CD4-positive, alpha-beta memory T cell (primary cell): ENCODE results near the gene AGO1. TPM values are rescaled to one million over a fixed set of nuclear protein-coding genes. Genes with fewer than 3 reads are reported as not detected.

Experiments used
- CTCF ChIA-PET: fragments of 350-600 bp; sonication (Branson Sonifier 250); formaldehyde crosslinking; loops from one replicate; lab custom pipeline; 2021; ENCODE audit warnings: inconsistent platforms; ENCODE audit not compliant: partially characterized antibody; lab: Charles Lee
- POLR2A ChIA-PET: fragments of 350-600 bp; sonication (Branson Sonifier 250); formaldehyde crosslinking; loops from one replicate; lab custom pipeline; 2021; ENCODE audit not compliant: partially characterized antibody; lab: Charles Lee
- DNase-seq, 5 donors: peaks; one replicate each; pipeline versions ENCODE4 v3.0.0 to v3.0.0-alpha.2; 2020 to 2022; ENCODE audit warnings: mixed read lengths in 1 of 5
- H3K27ac ChIP-seq: one replicate; pipeline ENCODE4 v1.7.0; 2013; ENCODE audit warnings: low read depth, low read length
- H3K27me3 ChIP-seq: 2 replicates; pipeline ENCODE4 v1.7.0; 2013; ENCODE audit warnings: mild to moderate bottlenecking, low read length, moderate library complexity; ENCODE audit not compliant: insufficient read depth
- H3K36me3 ChIP-seq: 2 replicates; pipeline ENCODE4 v1.7.0; 2013; ENCODE audit warnings: mild to moderate bottlenecking, low read length, moderate library complexity; ENCODE audit not compliant: insufficient read depth
- H3K4me1 ChIP-seq: 2 replicates; pipeline ENCODE4 v1.7.0; 2013; ENCODE audit warnings: mild to moderate bottlenecking, low read length, moderate library complexity; ENCODE audit not compliant: insufficient read depth
- H3K4me3 ChIP-seq, 2 donors: one replicate each; pipeline ENCODE4 v1.7.0; 2013; ENCODE audit warnings: low read length in 2 of 2, mild to moderate bottlenecking in 1 of 2
- H3K9me3 ChIP-seq, 2 donors: one replicate each; pipeline ENCODE4 v1.7.0; 2013; ENCODE audit warnings: low read length in 2 of 2, control low read depth in 1 of 2; ENCODE audit not compliant: control insufficient read depth in 1 of 2
- H3K27ac Mint-ChIP-seq, 7 donors: one replicate each; pipeline ENCODE4 v1.8.0; 2020 to 2021; ENCODE audit warnings: mixed read lengths in 7 of 7, mild to moderate bottlenecking in 6 of 7, inconsistent platforms in 3 of 7, moderate library complexity in 3 of 7
- H3K27me3 Mint-ChIP-seq, 2 donors: one replicate each; pipeline ENCODE4 v1.8.0; 2020 to 2021; ENCODE audit warnings: mixed read lengths in 2 of 2
- H3K36me3 Mint-ChIP-seq, 2 donors: one replicate each; pipeline ENCODE4 v1.8.0; 2020 to 2021; ENCODE audit warnings: mixed read lengths in 2 of 2, inconsistent platforms in 1 of 2, mild to moderate bottlenecking in 1 of 2
- H3K4me1 Mint-ChIP-seq, 4 donors: one replicate each; pipeline ENCODE4 v1.8.0; 2020 to 2021; ENCODE audit warnings: mixed read lengths in 4 of 4, mild to moderate bottlenecking in 1 of 4
- H3K4me3 Mint-ChIP-seq, 8 donors: one replicate each; pipeline ENCODE4 v1.8.0; 2020 to 2021; ENCODE audit warnings: mixed read lengths in 8 of 8, mild to moderate bottlenecking in 7 of 8, moderate library complexity in 6 of 8, inconsistent platforms in 3 of 8
- H3K9me3 Mint-ChIP-seq, 8 donors: one replicate each; pipeline ENCODE4 v1.8.0; 2020 to 2021; ENCODE audit warnings: mixed read lengths in 8 of 8, mild to moderate bottlenecking in 5 of 8, inconsistent platforms in 3 of 8, moderate library complexity in 1 of 8
- intact Hi-C: fragments of 100-400 bp; cut with micrococcal nuclease; formaldehyde crosslinking; loops from one replicate; pipeline ENCODE4 v1.15.1; 2023
- polyA plus RNA-seq, 2 donors: library from polyadenylated mRNA; unstranded; fragments of 300-500 nt; fragmentation: Illumina TruSeq; gene quantifications; one replicate each; pipeline ENCODE4 v1.2.3, GENCODE V29; 2021
- total RNA-seq, 2 experiments: library from RNA; stranded (reverse); gene quantifications; one replicate each; pipeline ENCODE4 v1.2.3, GENCODE V29; 2021

AGO1 gene
- total and polyA plus RNA-seq, 4 experiments from 2014 or later = 7.4 to 27.3 (median 17.8) TPM

GRCh38 chr1:35930593-35931445, 47.8 kb downstream of the AGO1 start, which contains the start of gene AGO3:
AGO3 (plus strand) TSS chr1:35931105; CDS start chr1:35931427, 322 bp downstream.
- H3K27me3 ChIP-seq = no peaks in the 10 kb centered on the region
- H3K4me3 Mint-ChIP-seq = peak within 1 kb of the TSS; percentile 92 to 97 (median 94)
- CTCF ChIA-PET = interaction anchor here (1.0 to 1.3 kb wide), 2 partner anchors 48 to 49 kb away, joined by 3 to 5 read pairs; partner anchors contain the start of gene AGO1
- H3K27me3 Mint-ChIP-seq = no peaks in the 10 kb centered on the region
- H3K36me3 Mint-ChIP-seq = peaks cover 0 to 9% of the 10 kb centered on the region in 2 donors
- peak; percentile 87 to 92 (median 89) for DNase-seq
- H3K4me3 ChIP-seq = peak within 1 kb of the TSS; percentile 71 to 72
- peaks cover 26% of the 10 kb centered on the region for H3K4me1 ChIP-seq
- intact Hi-C loops = loop anchor here (1.0 to 10.0 kb wide), 7 partner anchors 48 to 736 kb away; partner anchors contain the start of genes ADPRS, AGO1, AGO4 and MRPS15
- POLR2A ChIA-PET = interaction anchor here (0.8 to 2.0 kb wide), 23 partner anchors 9 to 738 kb away, joined by 3 to 21 read pairs (median 4); partner anchors contain the start of genes AGO1, CLSPN, KIAA0319L and MRPS15
- no peaks in the 10 kb centered on the region for H3K9me3 Mint-ChIP-seq
- peaks cover 22 to 37% (median 28%) of the 10 kb centered on the region in 4 donors for H3K4me1 Mint-ChIP-seq
- H3K27ac Mint-ChIP-seq = peak within 1 kb of the TSS; percentile 97 to 99 (median 98)
- H3K9me3 ChIP-seq = no peaks in the 10 kb centered on the region
- H3K27ac ChIP-seq = peak within 1 kb of the TSS; percentile 92
- H3K36me3 ChIP-seq = no peaks in the 10 kb centered on the region

- peak overlapping the region; percentile 93 to 98 (median 96) for H3K27ac Mint-ChIP-seq
- Histone ChIP-seq H3K4me3 (peak overlapping the region; percentile 71 to 72), H3K27me3 (no peaks in the 10 kb centered on the region), H3K9me3 (no peaks in the 10 kb centered on the region), H3K27ac (peak overlapping the region; percentile 92), H3K4me1 (peaks cover 32% of the 10 kb centered on the region), H3K36me3 (no peaks in the 10 kb centered on the region)
- CTCF ChIA-PET = interaction anchor here (1.0 to 1.3 kb wide), 2 partner anchors 48 to 49 kb away, joined by 3 to 5 read pairs; partner anchors contain the start of gene AGO1
- POLR2A ChIA-PET = interaction anchor here (0.8 to 2.0 kb wide), 21 partner anchors 10 to 738 kb away, joined by 3 to 21 read pairs (median 4); partner anchors contain the start of genes AGO1, CLSPN, KIAA0319L and MRPS15
- peaks cover 22 to 44% (median 28%) of the 10 kb centered on the region in 4 donors for H3K4me1 Mint-ChIP-seq
- peak overlapping the region; percentile 92 to 96 (median 93) for H3K4me3 Mint-ChIP-seq
- H3K36me3 Mint-ChIP-seq = peaks cover 0 to 9% of the 10 kb centered on the region in 2 donors
- no peaks in the 10 kb centered on the region for H3K9me3 Mint-ChIP-seq
- peak in 1 of 5 donors; percentile 57 for DNase-seq
- no peaks in the 10 kb centered on the region for H3K27me3 Mint-ChIP-seq
- intact Hi-C loops = loop anchor here (1.0 to 10.0 kb wide), 7 partner anchors 48 to 737 kb away; partner anchors contain the start of genes ADPRS, AGO1, AGO4 and MRPS15
Observed at GRCh38 chr1:35931446-35932157, 48.6 kb downstream of the AGO1 start.

- Histone ChIP-seq H3K27ac (peak overlapping the region; percentile 92), H3K4me1 (peaks cover 32% of the 10 kb centered on the region), H3K36me3 (no peaks in the 10 kb centered on the region), H3K9me3 (no peaks in the 10 kb centered on the region), H3K27me3 (no peaks in the 10 kb centered on the region), H3K4me3 (peak overlapping the region in 1 of 2 donors; percentile 72)
- POLR2A ChIA-PET = interaction anchor here (1.2 to 1.6 kb wide), 3 partner anchors 18 to 739 kb away, joined by 4 to 5 read pairs (median 4); partner anchors contain the start of genes CLSPN and SFPQ
- no peaks in the 10 kb centered on the region for H3K9me3 Mint-ChIP-seq
- peaks cover 0 to 9% of the 10 kb centered on the region in 2 donors for H3K36me3 Mint-ChIP-seq
- DNase-seq = no peak
- H3K27ac Mint-ChIP-seq = peak overlapping the region in 6 of 7 donors; percentile 57 to 98 (median 96)
- peaks cover 22 to 46% (median 28%) of the 10 kb centered on the region in 4 donors for H3K4me1 Mint-ChIP-seq
- CTCF ChIA-PET = interaction anchor here (1.3 kb wide), 1 partner anchor 49 kb away, joined by 5 read pairs; the partner anchor contains the start of gene AGO1
- H3K4me3 Mint-ChIP-seq = peak overlapping the region; percentile 92 to 96 (median 93)
- intact Hi-C loops = loop anchor here (5.0 to 10.0 kb wide), 3 partner anchors 125 to 737 kb away; partner anchors contain the start of genes AGO4, SFPQ and STK40
- H3K27me3 Mint-ChIP-seq = no peaks in the 10 kb centered on the region
Observed at GRCh38 chr1:35932158-35932636, 49.2 kb downstream of the AGO1 start.

- Histone ChIP-seq H3K9me3 (no peaks in the 10 kb centered on the region), H3K27ac (no peak overlapping the region), H3K36me3 (no peaks in the 10 kb centered on the region), H3K4me3 (no peak overlapping the region), H3K4me1 (peaks cover 32% of the 10 kb centered on the region), H3K27me3 (no peaks in the 10 kb centered on the region)
- no peak for DNase-seq
- Mint-ChIP-seq H3K27ac (peak overlapping the region in 5 of 7 donors; percentile 4 to 98 (median 22)), H3K27me3 (no peaks in the 10 kb centered on the region), H3K36me3 (peaks cover 0 to 9% of the 10 kb centered on the region in 2 donors), H3K9me3 (no peaks in the 10 kb centered on the region), H3K4me3 (peak overlapping the region in 6 of 8 donors; percentile 26 to 96 (median 92)), H3K4me1 (peaks cover 22 to 46% (median 31%) of the 10 kb centered on the region in 4 donors)
- ChIA-PET CTCF (no interaction called here), POLR2A (interaction anchor here (0.6 kb wide), 1 partner anchor 664 kb away, joined by 3 read pairs; no protein-coding TSS in a partner anchor)
- intact Hi-C loops = loop anchor here (5.0 to 10.0 kb wide), 3 partner anchors 126 to 738 kb away; partner anchors contain the start of genes AGO4, SFPQ and STK40
Observed at GRCh38 chr1:35932941-35933340, 49.9 kb downstream of the AGO1 start.

GRCh38 chr1:35935442-35936388, 52.7 kb downstream of the AGO1 start:
- CTCF ChIA-PET = no interaction called here
- Mint-ChIP-seq H3K36me3 (peaks cover 0 to 3% of the 10 kb centered on the region in 2 donors), H3K27me3 (no peaks in the 10 kb centered on the region), H3K9me3 (no peaks in the 10 kb centered on the region), H3K4me1 (peaks cover 25 to 48% (median 32%) of the 10 kb centered on the region in 4 donors), H3K4me3 (no peak overlapping the region), H3K27ac (no peak overlapping the region)
- Histone ChIP-seq H3K27ac (no peak overlapping the region), H3K4me3 (no peak overlapping the region), H3K36me3 (no peaks in the 10 kb centered on the region), H3K4me1 (peaks cover 24% of the 10 kb centered on the region), H3K27me3 (no peaks in the 10 kb centered on the region), H3K9me3 (no peaks in the 10 kb centered on the region)
- POLR2A ChIA-PET = interaction anchor here (0.5 kb wide), 1 partner anchor 70 kb away, joined by 3 read pairs; no protein-coding TSS in a partner anchor
- DNase-seq = no peak
- intact Hi-C loops = loop anchor here (10.0 kb wide), 1 partner anchor 741 kb away; the partner anchor contains the start of gene SFPQ
